Measurements from ENCODE around the gene LTN1. TPM values are rescaled to one million over a fixed set of nuclear protein-coding genes. Genes with fewer than 3 reads are reported as not detected.
A peak's percentile ranks its signal among the peaks of the same experiment; 100 is the strongest.

LTN1 gene
- total RNA-seq, 1 experiment from 2014 or later = 8.7 TPM

GRCh38 chr21:28960245-28960644 is 32.4 kb downstream of the LTN1 start (continued):
- TF ChIP-seq ZBTB33 (IDR thresholded peaks at IDR 0.05; ENCODE audit: extremely low read depth, insufficient replicate concordance, low read length) = no peak
- no peak for TF ChIP-seq POLR2AphosphoS5 (IDR thresholded peaks at IDR 0.05; ENCODE audit: low read depth, low read length)

GRCh38 chr21:28959367-28960099 is 33.1 kb downstream of the LTN1 start:
- ChIA-PET POLR2A (no interaction called here), CTCF (no interaction called here), RAD21 (ENCODE audit: low non-redundant PET in 1 of 2, low total read pairs in 2 of 2, uncharacterized antibody in 2 of 2, unreplicated experiment in 2 of 2) (no interaction called here)
- no peaks in the 10 kb centered on the region for H4K20me1 ChIP-seq (ENCODE audit: insufficient read depth)
- no peak for DNase-seq (ENCODE audit: low read depth, low spot score)
- peaks cover 18 to 28% of the 10 kb centered on the region in 2 experiments for H3K36me3 ChIP-seq (ENCODE audit: control insufficient read depth in 1 of 2, insufficient read depth in 2 of 2, low read length in 2 of 2)
- H3K4me1 ChIP-seq (ENCODE audit: control insufficient read depth in 1 of 2, insufficient read depth in 2 of 2, low read length in 2 of 2) = peaks cover 5 to 8% of the 10 kb centered on the region in 2 experiments
- peak overlapping the region; percentile 29; the same call in 1 of the 2 replicates for H3K27ac ChIP-seq (ENCODE audit: low read depth, low read length)
- no peaks in the 10 kb centered on the region for H3K27me3 ChIP-seq (ENCODE audit: insufficient read depth, low read length)
- no peaks in the 10 kb centered on the region for H3K9me2 ChIP-seq (ENCODE audit: insufficient read depth)
- no peaks in the 10 kb centered on the region for H3K9me3 ChIP-seq (ENCODE audit: control insufficient read depth in 1 of 2, insufficient read depth in 1 of 2, low read depth in 1 of 2, low read length in 2 of 2)
- TF ChIP-seq CEBPB (IDR thresholded peaks at IDR 0.05; ENCODE audit: low read depth) (no peak), POLR2A (IDR thresholded peaks at IDR 0.05; ENCODE audit: borderline replicate concordance, extremely low read depth, insufficient read depth, insufficient read length) (no peak), JUND (IDR thresholded peaks at IDR 0.05) (no peak), ZBTB33 (IDR thresholded peaks at IDR 0.05; ENCODE audit: extremely low read depth, insufficient replicate concordance, low read length) (no peak), SRF (IDR thresholded peaks at IDR 0.05; ENCODE audit: low read depth) (no peak), ATF3 (IDR thresholded peaks at IDR 0.05) (no peak), ELF1 (IDR thresholded peaks at IDR 0.05; ENCODE audit: borderline replicate concordance, low read depth) (no peak)
- no TSS peak for BruUV-seq (replicated peaks)
- ATAC-seq = peak; percentile 57; the same call in 1 of the 2 replicates
- peak overlapping the region; percentile 8; the same call in 1 of the 2 replicates for H3K4me2 ChIP-seq (ENCODE audit: low read length)
- intact Hi-C loops (cut with micrococcal nuclease) = no loop called here
- H3K4me3 ChIP-seq (replicated peaks in 1 of 2; ENCODE audit: low read depth in 1 of 2, low read length in 2 of 2) = no peak overlapping the region
- no peak overlapping the region for H2AFZ ChIP-seq (ENCODE audit: low read depth, low read length, poor library complexity, severe bottlenecking)
- H3K79me2 ChIP-seq (ENCODE audit: insufficient read depth, low read length) = no peaks in the 10 kb centered on the region; the same call in 1 of the 2 replicates
- H3K9ac ChIP-seq (ENCODE audit: low read length) = no peak overlapping the region

Measured in HCT116 (cell line).